ENCODE measurements around the gene CERS2. TPM values are rescaled to one million over a fixed set of nuclear protein-coding genes. Genes with fewer than 3 reads are reported as not detected.

CERS2 gene
- total and polyA plus RNA-seq, 2 of the 13 experiments (the other 11 are each of a cell fraction or from before 2014, with no cell fraction given): 269 to 298 TPM

DNA sequence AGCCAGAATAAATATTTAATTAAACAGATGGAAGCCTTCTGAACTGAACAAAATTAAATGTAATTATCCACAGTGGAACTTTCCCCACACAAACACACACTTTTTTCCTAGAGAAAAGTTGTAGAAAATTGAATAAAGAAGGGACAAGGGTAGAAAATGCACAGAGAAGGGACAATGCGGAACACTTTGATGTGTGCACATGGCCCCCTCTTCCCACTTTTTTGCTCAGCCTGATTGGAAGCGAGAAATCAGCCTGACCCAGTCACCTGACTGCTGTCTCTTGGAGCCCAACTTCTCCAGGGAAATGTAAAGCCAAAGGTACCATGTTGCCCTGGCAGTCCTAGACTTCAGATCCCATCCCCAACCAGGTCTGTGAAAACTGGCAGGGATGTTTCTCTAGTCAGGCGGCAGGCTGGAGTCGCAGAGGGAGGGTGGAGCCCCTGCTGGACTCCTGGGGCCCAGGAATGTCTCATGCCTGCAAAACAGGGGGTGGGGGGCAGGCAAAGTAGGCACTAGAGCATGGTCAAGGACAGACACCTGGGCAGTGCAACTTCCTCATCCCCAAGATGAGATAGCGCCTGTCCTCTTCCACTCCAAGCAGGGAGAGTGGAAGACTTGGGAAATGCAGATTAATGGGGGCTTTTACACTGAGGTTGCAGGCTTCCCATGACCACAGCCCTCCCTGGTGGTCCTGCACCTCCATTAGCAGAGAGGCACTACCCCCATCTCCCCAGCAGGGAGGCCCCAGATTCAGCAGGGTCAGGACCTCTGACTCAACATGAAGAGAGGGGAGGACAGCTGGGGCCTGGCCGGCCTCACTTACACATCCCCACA lies 2.8 kb downstream of the CERS2 start (continued):
- TF ChIP-seq, protein P1, sequence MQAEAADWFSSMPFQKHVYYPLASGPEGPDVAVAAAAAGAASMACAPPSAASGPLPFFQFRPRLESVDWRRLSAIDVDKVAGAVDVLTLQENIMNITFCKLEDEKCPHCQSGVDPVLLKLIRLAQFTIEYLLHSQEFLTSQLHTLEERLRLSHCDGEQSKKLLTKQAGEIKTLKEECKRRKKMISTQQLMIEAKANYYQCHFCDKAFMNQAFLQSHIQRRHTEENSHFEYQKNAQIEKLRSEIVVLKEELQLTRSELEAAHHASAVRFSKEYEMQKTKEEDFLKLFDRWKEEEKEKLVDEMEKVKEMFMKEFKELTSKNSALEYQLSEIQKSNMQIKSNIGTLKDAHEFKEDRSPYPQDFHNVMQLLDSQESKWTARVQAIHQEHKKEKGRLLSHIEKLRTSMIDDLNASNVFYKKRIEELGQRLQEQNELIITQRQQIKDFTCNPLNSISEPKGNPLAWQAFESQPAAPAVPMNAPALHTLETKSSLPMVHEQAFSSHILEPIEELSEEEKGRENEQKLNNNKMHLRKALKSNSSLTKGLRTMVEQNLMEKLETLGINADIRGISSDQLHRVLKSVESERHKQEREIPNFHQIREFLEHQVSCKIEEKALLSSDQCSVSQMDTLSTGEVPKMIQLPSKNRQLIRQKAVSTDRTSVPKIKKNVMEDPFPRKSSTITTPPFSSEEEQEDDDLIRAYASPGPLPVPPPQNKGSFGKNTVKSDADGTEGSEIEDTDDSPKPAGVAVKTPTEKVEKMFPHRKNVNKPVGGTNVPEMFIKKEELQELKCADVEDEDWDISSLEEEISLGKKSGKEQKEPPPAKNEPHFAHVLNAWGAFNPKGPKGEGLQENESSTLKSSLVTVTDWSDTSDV (CRISPR knock-in tag; IDR thresholded peaks at IDR 0.05): 0 out of 2 replicates have a peak, but pooled peaks have one; percentile 53
- no peak for TF ChIP-seq YEATS4 (CRISPR knock-in tag; IDR thresholded peaks at IDR 0.05; ENCODE audit: borderline replicate concordance)
- no peak for TF ChIP-seq RBM22 (optimal IDR thresholded peaks at IDR 0.05; ENCODE audit: low read length)
- TF ChIP-seq ZNF17 (CRISPR knock-in tag; IDR thresholded peaks at IDR 0.05): no peak
- no peak for TF ChIP-seq ZNF326 (CRISPR knock-in tag; IDR thresholded peaks at IDR 0.05; ENCODE audit: borderline replicate concordance)
- TF ChIP-seq ZNF546 (CRISPR knock-in tag; conservative IDR thresholded peaks at IDR 0.05): no peak
- no peak for TF ChIP-seq ZFP82 (CRISPR knock-in tag; IDR thresholded peaks at IDR 0.05; ENCODE audit: borderline replicate concordance)
- TF ChIP-seq, protein P2, sequence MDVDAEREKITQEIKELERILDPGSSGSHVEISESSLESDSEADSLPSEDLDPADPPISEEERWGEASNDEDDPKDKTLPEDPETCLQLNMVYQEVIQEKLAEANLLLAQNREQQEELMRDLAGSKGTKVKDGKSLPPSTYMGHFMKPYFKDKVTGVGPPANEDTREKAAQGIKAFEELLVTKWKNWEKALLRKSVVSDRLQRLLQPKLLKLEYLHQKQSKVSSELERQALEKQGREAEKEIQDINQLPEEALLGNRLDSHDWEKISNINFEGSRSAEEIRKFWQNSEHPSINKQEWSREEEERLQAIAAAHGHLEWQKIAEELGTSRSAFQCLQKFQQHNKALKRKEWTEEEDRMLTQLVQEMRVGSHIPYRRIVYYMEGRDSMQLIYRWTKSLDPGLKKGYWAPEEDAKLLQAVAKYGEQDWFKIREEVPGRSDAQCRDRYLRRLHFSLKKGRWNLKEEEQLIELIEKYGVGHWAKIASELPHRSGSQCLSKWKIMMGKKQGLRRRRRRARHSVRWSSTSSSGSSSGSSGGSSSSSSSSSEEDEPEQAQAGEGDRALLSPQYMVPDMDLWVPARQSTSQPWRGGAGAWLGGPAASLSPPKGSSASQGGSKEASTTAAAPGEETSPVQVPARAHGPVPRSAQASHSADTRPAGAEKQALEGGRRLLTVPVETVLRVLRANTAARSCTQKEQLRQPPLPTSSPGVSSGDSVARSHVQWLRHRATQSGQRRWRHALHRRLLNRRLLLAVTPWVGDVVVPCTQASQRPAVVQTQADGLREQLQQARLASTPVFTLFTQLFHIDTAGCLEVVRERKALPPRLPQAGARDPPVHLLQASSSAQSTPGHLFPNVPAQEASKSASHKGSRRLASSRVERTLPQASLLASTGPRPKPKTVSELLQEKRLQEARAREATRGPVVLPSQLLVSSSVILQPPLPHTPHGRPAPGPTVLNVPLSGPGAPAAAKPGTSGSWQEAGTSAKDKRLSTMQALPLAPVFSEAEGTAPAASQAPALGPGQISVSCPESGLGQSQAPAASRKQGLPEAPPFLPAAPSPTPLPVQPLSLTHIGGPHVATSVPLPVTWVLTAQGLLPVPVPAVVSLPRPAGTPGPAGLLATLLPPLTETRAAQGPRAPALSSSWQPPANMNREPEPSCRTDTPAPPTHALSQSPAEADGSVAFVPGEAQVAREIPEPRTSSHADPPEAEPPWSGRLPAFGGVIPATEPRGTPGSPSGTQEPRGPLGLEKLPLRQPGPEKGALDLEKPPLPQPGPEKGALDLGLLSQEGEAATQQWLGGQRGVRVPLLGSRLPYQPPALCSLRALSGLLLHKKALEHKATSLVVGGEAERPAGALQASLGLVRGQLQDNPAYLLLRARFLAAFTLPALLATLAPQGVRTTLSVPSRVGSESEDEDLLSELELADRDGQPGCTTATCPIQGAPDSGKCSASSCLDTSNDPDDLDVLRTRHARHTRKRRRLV (CRISPR knock-in tag; IDR thresholded peaks at IDR 0.05): peak; percentile 77; the same call in 1 of the 2 replicates
- TF ChIP-seq MXI1 (IDR thresholded peaks at IDR 0.05; ENCODE audit: borderline replicate concordance, low read depth, low read length): no peak; the same call in 2 of the 3 replicates
- TF ChIP-seq ZNF264 (CRISPR knock-in tag; IDR thresholded peaks at IDR 0.05): no peak
- TF ChIP-seq, protein P3, sequence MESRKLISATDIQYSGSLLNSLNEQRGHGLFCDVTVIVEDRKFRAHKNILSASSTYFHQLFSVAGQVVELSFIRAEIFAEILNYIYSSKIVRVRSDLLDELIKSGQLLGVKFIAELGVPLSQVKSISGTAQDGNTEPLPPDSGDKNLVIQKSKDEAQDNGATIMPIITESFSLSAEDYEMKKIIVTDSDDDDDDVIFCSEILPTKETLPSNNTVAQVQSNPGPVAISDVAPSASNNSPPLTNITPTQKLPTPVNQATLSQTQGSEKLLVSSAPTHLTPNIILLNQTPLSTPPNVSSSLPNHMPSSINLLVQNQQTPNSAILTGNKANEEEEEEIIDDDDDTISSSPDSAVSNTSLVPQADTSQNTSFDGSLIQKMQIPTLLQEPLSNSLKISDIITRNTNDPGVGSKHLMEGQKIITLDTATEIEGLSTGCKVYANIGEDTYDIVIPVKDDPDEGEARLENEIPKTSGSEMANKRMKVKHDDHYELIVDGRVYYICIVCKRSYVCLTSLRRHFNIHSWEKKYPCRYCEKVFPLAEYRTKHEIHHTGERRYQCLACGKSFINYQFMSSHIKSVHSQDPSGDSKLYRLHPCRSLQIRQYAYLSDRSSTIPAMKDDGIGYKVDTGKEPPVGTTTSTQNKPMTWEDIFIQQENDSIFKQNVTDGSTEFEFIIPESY (CRISPR knock-in tag; IDR thresholded peaks at IDR 0.05): no peak
- TF ChIP-seq, protein P4, sequence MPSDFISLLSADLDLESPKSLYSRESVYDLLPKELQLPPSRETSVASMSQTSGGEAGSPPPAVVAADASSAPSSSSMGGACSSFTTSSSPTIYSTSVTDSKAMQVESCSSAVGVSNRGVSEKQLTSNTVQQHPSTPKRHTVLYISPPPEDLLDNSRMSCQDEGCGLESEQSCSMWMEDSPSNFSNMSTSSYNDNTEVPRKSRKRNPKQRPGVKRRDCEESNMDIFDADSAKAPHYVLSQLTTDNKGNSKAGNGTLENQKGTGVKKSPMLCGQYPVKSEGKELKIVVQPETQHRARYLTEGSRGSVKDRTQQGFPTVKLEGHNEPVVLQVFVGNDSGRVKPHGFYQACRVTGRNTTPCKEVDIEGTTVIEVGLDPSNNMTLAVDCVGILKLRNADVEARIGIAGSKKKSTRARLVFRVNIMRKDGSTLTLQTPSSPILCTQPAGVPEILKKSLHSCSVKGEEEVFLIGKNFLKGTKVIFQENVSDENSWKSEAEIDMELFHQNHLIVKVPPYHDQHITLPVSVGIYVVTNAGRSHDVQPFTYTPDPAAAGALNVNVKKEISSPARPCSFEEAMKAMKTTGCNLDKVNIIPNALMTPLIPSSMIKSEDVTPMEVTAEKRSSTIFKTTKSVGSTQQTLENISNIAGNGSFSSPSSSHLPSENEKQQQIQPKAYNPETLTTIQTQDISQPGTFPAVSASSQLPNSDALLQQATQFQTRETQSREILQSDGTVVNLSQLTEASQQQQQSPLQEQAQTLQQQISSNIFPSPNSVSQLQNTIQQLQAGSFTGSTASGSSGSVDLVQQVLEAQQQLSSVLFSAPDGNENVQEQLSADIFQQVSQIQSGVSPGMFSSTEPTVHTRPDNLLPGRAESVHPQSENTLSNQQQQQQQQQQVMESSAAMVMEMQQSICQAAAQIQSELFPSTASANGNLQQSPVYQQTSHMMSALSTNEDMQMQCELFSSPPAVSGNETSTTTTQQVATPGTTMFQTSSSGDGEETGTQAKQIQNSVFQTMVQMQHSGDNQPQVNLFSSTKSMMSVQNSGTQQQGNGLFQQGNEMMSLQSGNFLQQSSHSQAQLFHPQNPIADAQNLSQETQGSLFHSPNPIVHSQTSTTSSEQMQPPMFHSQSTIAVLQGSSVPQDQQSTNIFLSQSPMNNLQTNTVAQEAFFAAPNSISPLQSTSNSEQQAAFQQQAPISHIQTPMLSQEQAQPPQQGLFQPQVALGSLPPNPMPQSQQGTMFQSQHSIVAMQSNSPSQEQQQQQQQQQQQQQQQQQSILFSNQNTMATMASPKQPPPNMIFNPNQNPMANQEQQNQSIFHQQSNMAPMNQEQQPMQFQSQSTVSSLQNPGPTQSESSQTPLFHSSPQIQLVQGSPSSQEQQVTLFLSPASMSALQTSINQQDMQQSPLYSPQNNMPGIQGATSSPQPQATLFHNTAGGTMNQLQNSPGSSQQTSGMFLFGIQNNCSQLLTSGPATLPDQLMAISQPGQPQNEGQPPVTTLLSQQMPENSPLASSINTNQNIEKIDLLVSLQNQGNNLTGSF (CRISPR knock-in tag; IDR thresholded peaks at IDR 0.05): no peak; the same call in 1 of the 2 replicates
